ENCODE measurements around the gene LDB3. TPM values are rescaled to one million over a fixed set of nuclear protein-coding genes. Genes with fewer than 3 reads are reported as not detected.

LDB3 gene
- total RNA-seq, 1 donor from 2014 or later, result 0.46 TPM

- Mint-ChIP-seq H3K4me1 (ENCODE audit: unreplicated experiment) (peaks cover 21% of the 10 kb centered on the region), H3K4me3 (ENCODE audit: unreplicated experiment) (no peak overlapping the region), H3K36me3 (ENCODE audit: unreplicated experiment) (no peaks in the 10 kb centered on the region), H3K27me3 (ENCODE audit: unreplicated experiment) (no peaks in the 10 kb centered on the region), H3K9me3 (ENCODE audit: unreplicated experiment) (no peaks in the 10 kb centered on the region), H3K27ac (ENCODE audit: unreplicated experiment) (no peak overlapping the region)
- TF ChIP-seq CTCF (IDR thresholded peaks at IDR 0.05), result no peak
- no peak for DNase-seq (ENCODE audit: extremely low spot score, unreplicated experiment)
These were observed 79.7 kb downstream of the LDB3 start for GRCh38 chr10:86747796-86748581.

- H3K4me3 Mint-ChIP-seq (ENCODE audit: unreplicated experiment), result no peak overlapping the region
- no peaks in the 10 kb centered on the region for H3K9me3 Mint-ChIP-seq (ENCODE audit: unreplicated experiment)
- H3K27me3 Mint-ChIP-seq (ENCODE audit: unreplicated experiment), result no peaks in the 10 kb centered on the region
- no peak for TF ChIP-seq CTCF (IDR thresholded peaks at IDR 0.05)
- no peak overlapping the region for H3K27ac Mint-ChIP-seq (ENCODE audit: unreplicated experiment)
- no peak for DNase-seq (ENCODE audit: extremely low spot score, unreplicated experiment)
- H3K36me3 Mint-ChIP-seq (ENCODE audit: unreplicated experiment), result no peaks in the 10 kb centered on the region
- peaks cover 29% of the 10 kb centered on the region for H3K4me1 Mint-ChIP-seq (ENCODE audit: unreplicated experiment)
These were observed 81.5 kb downstream of the LDB3 start for GRCh38 chr10:86749854-86750253.

DNA sequence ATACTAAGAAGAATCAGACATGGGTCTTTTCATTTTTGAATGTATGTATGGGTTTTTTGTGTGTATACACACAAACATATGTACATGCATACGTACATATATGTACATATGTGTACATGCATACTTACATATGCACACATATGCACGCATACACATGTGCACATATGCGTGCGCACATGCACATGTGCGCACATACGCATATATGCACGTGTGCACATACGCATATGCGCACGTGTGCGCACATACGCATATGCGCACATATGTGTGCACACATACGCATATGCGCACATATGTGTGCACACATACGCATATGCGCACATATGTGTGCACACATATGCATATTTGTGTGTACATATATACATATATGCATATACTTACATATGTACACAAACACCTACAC, 83.2 kb downstream of the LDB3 start:
- peaks cover 35% of the 10 kb centered on the region for H3K4me1 Mint-ChIP-seq (ENCODE audit: unreplicated experiment)
- no peak for TF ChIP-seq CTCF (IDR thresholded peaks at IDR 0.05)
- H3K36me3 Mint-ChIP-seq (ENCODE audit: unreplicated experiment), result no peaks in the 10 kb centered on the region
- no peaks in the 10 kb centered on the region for H3K27me3 Mint-ChIP-seq (ENCODE audit: unreplicated experiment)
- no peak for DNase-seq (ENCODE audit: extremely low spot score, unreplicated experiment)
- H3K4me3 Mint-ChIP-seq (ENCODE audit: unreplicated experiment), result no peak overlapping the region
- no peak overlapping the region for H3K27ac Mint-ChIP-seq (ENCODE audit: unreplicated experiment)
- no peaks in the 10 kb centered on the region for H3K9me3 Mint-ChIP-seq (ENCODE audit: unreplicated experiment)

DNA sequence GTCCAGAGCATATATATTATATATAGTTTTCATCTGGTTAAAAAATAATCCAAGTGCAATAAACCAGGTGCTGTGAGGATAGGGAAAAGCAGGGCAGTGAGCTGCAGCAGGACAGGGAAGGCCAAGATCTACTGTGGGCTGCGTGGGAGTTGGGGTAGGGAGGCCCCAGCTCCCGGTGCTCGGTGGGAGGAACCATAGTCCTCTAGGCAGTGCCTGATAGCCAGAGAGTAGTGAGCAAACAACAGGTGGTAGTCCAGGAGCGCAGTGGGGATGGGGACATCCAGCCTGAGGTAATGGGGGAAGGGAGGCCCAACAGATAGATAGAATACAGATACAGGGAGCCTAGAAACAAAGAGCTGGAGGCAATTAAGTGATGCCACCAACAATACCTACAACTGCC, 84.0 kb downstream of the LDB3 start:
- Mint-ChIP-seq H3K9me3 (ENCODE audit: unreplicated experiment) (no peaks in the 10 kb centered on the region), H3K27me3 (ENCODE audit: unreplicated experiment) (no peaks in the 10 kb centered on the region), H3K4me1 (ENCODE audit: unreplicated experiment) (peaks cover 35% of the 10 kb centered on the region), H3K36me3 (ENCODE audit: unreplicated experiment) (no peaks in the 10 kb centered on the region), H3K4me3 (ENCODE audit: unreplicated experiment) (no peak overlapping the region), H3K27ac (ENCODE audit: unreplicated experiment) (no peak overlapping the region)
- TF ChIP-seq CTCF (IDR thresholded peaks at IDR 0.05), result no peak
- DNase-seq (ENCODE audit: extremely low spot score, unreplicated experiment), result no peak

DNA sequence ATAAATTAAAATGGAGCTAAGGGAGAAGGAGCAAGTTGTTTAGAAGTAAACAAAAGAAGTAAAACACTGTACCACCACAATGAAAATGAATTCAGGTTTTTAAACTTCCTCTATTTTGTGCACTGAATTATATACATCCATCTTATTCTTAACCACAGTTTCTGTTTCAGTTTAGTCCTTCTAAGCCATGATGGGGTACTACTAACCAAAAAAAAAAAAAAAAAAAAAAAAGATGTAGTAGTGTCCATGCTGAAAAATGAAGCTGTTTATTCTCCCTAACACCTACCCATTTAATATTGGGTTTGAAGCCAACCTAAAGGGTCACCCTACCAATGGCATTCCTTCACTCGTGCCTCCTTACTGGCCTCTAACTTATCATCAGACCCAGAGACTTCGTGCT, 84.7 kb downstream of the LDB3 start:
- Mint-ChIP-seq H3K4me1 (ENCODE audit: unreplicated experiment) (peaks cover 34% of the 10 kb centered on the region), H3K27me3 (ENCODE audit: unreplicated experiment) (no peaks in the 10 kb centered on the region), H3K9me3 (ENCODE audit: unreplicated experiment) (no peaks in the 10 kb centered on the region), H3K4me3 (ENCODE audit: unreplicated experiment) (no peak overlapping the region), H3K27ac (ENCODE audit: unreplicated experiment) (no peak overlapping the region), H3K36me3 (ENCODE audit: unreplicated experiment) (no peaks in the 10 kb centered on the region)
- TF ChIP-seq CTCF (IDR thresholded peaks at IDR 0.05), result no peak
- DNase-seq (ENCODE audit: extremely low spot score, unreplicated experiment), result no peak

All from osteocyte (in vitro differentiated cells).